H9 (cell line): ENCODE data around the gene FHIT. TPM values are rescaled to one million over a fixed set of nuclear protein-coding genes. Genes with fewer than 3 reads are reported as not detected.

ENCODE experiments used
- DNase-seq: peaks from one replicate; pipeline ENCODE4 v3.0.0-alpha.2; 2017
- H2AFZ ChIP-seq: one replicate; pipeline ENCODE4 v1.6.1; 2013; ENCODE audit warnings: mild to moderate bottlenecking, low read length, control low read depth, moderate library complexity
- H2AK5ac ChIP-seq: 2 replicates; pipeline ENCODE4 v1.6.1; 2013; ENCODE audit warnings: low read length, control low read depth, mixed read lengths; ENCODE audit not compliant: insufficient read length
- H2BK120ac ChIP-seq: one replicate; pipeline ENCODE4 v1.6.1; 2013; ENCODE audit warnings: low read depth, mild to moderate bottlenecking, low read length, control low read depth, inconsistent platforms; ENCODE audit not compliant: poor library complexity, severe bottlenecking
- H2BK12ac ChIP-seq: 2 replicates; pipeline ENCODE4 v1.6.1; 2013; ENCODE audit warnings: low read length, control low read depth, mixed read lengths, low read depth; ENCODE audit not compliant: insufficient read length
- H2BK15ac ChIP-seq: 2 replicates; pipeline ENCODE4 v1.6.1; 2013; ENCODE audit warnings: low read depth, low read length, control low read depth
- H2BK20ac ChIP-seq: one replicate; pipeline ENCODE4 v1.6.1; 2013; ENCODE audit warnings: low read depth, mild to moderate bottlenecking, low read length, control low read depth, inconsistent platforms; ENCODE audit not compliant: poor library complexity, severe bottlenecking
- H2BK5ac ChIP-seq: 2 replicates; pipeline ENCODE4 v1.6.1; 2013; ENCODE audit warnings: low read length, control low read depth, mixed read lengths; ENCODE audit not compliant: insufficient read length
- H3K14ac ChIP-seq: 2 replicates; pipeline ENCODE4 v1.6.1; 2013; ENCODE audit warnings: low read length, control low read depth; ENCODE audit not compliant: insufficient read depth
- H3K18ac ChIP-seq: 2 replicates; pipeline ENCODE4 v1.6.1; 2013; ENCODE audit warnings: low read depth, mild to moderate bottlenecking, mixed read lengths, low read length, control low read depth; ENCODE audit not compliant: insufficient read length
- H3K23ac ChIP-seq: 2 replicates; pipeline ENCODE4 v1.6.1; 2013; ENCODE audit warnings: low read length, control low read depth, mixed read lengths, low read depth; ENCODE audit not compliant: insufficient read length
- H3K23me2 ChIP-seq: 2 replicates; pipeline ENCODE4 v1.6.1; 2013; ENCODE audit warnings: low read depth, mild to moderate bottlenecking, mixed read lengths, low read length, control low read depth; ENCODE audit not compliant: insufficient read length, poor library complexity, severe bottlenecking
- H3K27ac ChIP-seq: 2 replicates; pipeline ENCODE4 v1.5.1; 2013; ENCODE audit warnings: low read length, control low read depth, mixed read lengths, low read depth; ENCODE audit not compliant: insufficient read length
- H3K27me3 ChIP-seq: 2 replicates; pipeline ENCODE4 v1.6.1; 2013; ENCODE audit warnings: low read length, control low read depth, inconsistent platforms; ENCODE audit not compliant: insufficient read depth
- H3K4ac ChIP-seq: 2 replicates; pipeline ENCODE4 v1.6.1; 2013; ENCODE audit warnings: low read depth, mild to moderate bottlenecking, control low read depth, inconsistent platforms, low read length, moderate library complexity
- H3K4me1 ChIP-seq: 2 replicates; pipeline ENCODE4 v1.6.1; 2013; ENCODE audit warnings: low read length, control low read depth, inconsistent platforms; ENCODE audit not compliant: insufficient read depth
- H3K4me2 ChIP-seq: 2 replicates; pipeline ENCODE4 v1.6.1; 2013; ENCODE audit warnings: low read length, control low read depth, mixed read lengths; ENCODE audit not compliant: insufficient read length, insufficient read depth
- H3K56ac ChIP-seq: 2 replicates; pipeline ENCODE4 v1.6.1; 2013; ENCODE audit warnings: low read depth, mild to moderate bottlenecking, mixed read lengths, low read length, control low read depth; ENCODE audit not compliant: insufficient read length
- H3K79me1 ChIP-seq: 2 replicates; pipeline ENCODE4 v1.6.1; 2013; ENCODE audit warnings: low read depth, mild to moderate bottlenecking, moderate library complexity, low read length, control low read depth, inconsistent platforms; ENCODE audit not compliant: insufficient read depth, poor library complexity, severe bottlenecking
- H3K79me2 ChIP-seq: 2 replicates; pipeline ENCODE4 v1.6.1; 2013; ENCODE audit warnings: low read length, control low read depth, inconsistent platforms; ENCODE audit not compliant: insufficient read depth
- H3K9ac ChIP-seq: 2 replicates; pipeline ENCODE4 v1.6.1; 2013; ENCODE audit warnings: low read length, control low read depth, mixed read lengths; ENCODE audit not compliant: insufficient read length; ENCODE audit errors: extremely low read depth
- H3K9me3 ChIP-seq: one replicate; pipeline ENCODE4 v1.6.1; 2013; ENCODE audit warnings: low read depth, low read length, inconsistent platforms; ENCODE audit not compliant: control insufficient read depth
- H3T11ph ChIP-seq: one replicate; pipeline ENCODE4 v1.6.1; 2013; ENCODE audit warnings: mild to moderate bottlenecking, low read length, control low read depth, inconsistent platforms
- H4K20me1 ChIP-seq: one replicate; pipeline ENCODE4 v1.6.1; 2013; ENCODE audit not compliant: control insufficient read depth, insufficient read length, insufficient read depth
- H4K5ac ChIP-seq: 2 replicates; pipeline ENCODE4 v1.6.1; 2013; ENCODE audit warnings: low read depth, mild to moderate bottlenecking, mixed read lengths, low read length, control low read depth; ENCODE audit not compliant: insufficient read length
- H4K8ac ChIP-seq: replicated peaks from 2 replicates; pipeline ENCODE4 v1.6.1; 2013; ENCODE audit warnings: low read length, control low read depth, mixed read lengths, low read depth; ENCODE audit not compliant: insufficient read length
- H4K91ac ChIP-seq: 2 replicates; pipeline ENCODE4 v1.6.1; 2013; ENCODE audit warnings: low read depth, mild to moderate bottlenecking, moderate library complexity, mixed read lengths, low read length, control low read depth; ENCODE audit not compliant: insufficient read length
- H3K27ac Mint-ChIP-seq, 3 experiments: 2 replicates in 2 of 3; 3 replicates in 1 of 3; pipeline ENCODE4 v1.8.0; 2020 to 2021; ENCODE audit warnings: mixed read lengths in 3 of 3, mild to moderate bottlenecking in 1 of 3, moderate library complexity in 1 of 3
- H3K27me3 Mint-ChIP-seq: 2 replicates; pipeline ENCODE4 v1.8.0; 2021; ENCODE audit warnings: low read depth, mild to moderate bottlenecking, moderate library complexity, mixed read lengths
- H3K36me3 Mint-ChIP-seq, 3 experiments: 2 replicates in 2 of 3; 3 replicates in 1 of 3; pipeline ENCODE4 v1.8.0; 2020 to 2021; ENCODE audit warnings: low read depth in 3 of 3, mixed read lengths in 3 of 3; ENCODE audit not compliant: insufficient read depth in 1 of 3
- H3K4me1 Mint-ChIP-seq, 2 experiments: 2 replicates each; pipeline ENCODE4 v1.8.0; 2020; ENCODE audit warnings: mixed read lengths in 2 of 2
- H3K4me3 Mint-ChIP-seq, 2 experiments: 2 replicates in 1 of 2; 3 replicates in 1 of 2; pipeline ENCODE4 v1.8.0; 2020 to 2021; ENCODE audit warnings: mild to moderate bottlenecking in 2 of 2, mixed read lengths in 2 of 2, moderate library complexity in 1 of 2
- H3K9me3 Mint-ChIP-seq, 2 experiments: 2 replicates in 1 of 2; 3 replicates in 1 of 2; pipeline ENCODE4 v1.8.0; 2020; ENCODE audit warnings: mild to moderate bottlenecking in 2 of 2, mixed read lengths in 2 of 2, moderate library complexity in 1 of 2
- WGBS: extraction: QIAGEN DNeasy Blood & Tissue Kit; methylation state at CpG from one replicate; pipeline ENCODE4 v1.1.7; 2013; ENCODE audit warnings: missing lambda C conversion rate, low lambda C conversion rate, mixed read lengths; ENCODE audit not compliant: insufficient read length; ENCODE audit errors: extremely low coverage; 5-methylcytosine and 5-hydroxymethylcytosine counted together
- total RNA-seq: library from RNA; stranded (reverse); gene quantifications from 2 replicates; pipeline ENCODE4 v1.2.1, GENCODE V29; 2021
- TF ChIP-seq, protein P1 (sequence below): fragments of 200-600 bp; sonication (generic); conservative IDR thresholded peaks from 3 replicates; pipeline ENCODE4 v1.8.0; 2021; ENCODE audit warnings: antibody characterized with exemption, mild to moderate bottlenecking

Gene FHIT
- total RNA-seq, 1 experiment from 2014 or later = 3.0 TPM

DNA sequence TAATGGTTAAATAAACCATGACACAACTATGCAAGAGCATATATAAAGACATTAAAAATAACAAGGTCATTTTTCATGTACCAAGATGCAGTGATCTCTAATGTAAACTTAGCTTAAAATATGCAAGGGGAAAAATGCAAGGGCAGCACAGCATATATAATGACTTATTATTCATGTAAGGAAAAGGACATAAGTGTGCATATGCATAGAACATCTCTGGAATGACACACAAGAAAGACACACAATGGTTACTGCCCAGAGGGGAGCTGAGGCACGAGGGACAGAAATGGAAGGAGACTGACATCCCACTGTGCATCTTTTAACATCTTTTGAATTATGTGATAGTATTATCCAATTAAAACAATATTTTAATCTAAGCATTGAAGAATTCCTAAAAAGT, 79.0 kb downstream of the FHIT start:
- Histone ChIP-seq H3T11ph (no peak overlapping the region), H3K18ac (no peak overlapping the region), H3K23ac (no peak overlapping the region), H3K23me2 (no peaks in the 10 kb centered on the region), H3K4me1 (no peaks in the 10 kb centered on the region; the same call in 1 of the 2 replicates), H2BK5ac (no peak overlapping the region), H3K79me2 (no peaks in the 10 kb centered on the region), H3K4me2 (no peak overlapping the region), H3K9ac (no peak overlapping the region), H3K56ac (no peak overlapping the region), H4K20me1 (no peaks in the 10 kb centered on the region), H3K79me1 (no peaks in the 10 kb centered on the region), H2BK15ac (no peak overlapping the region), H4K8ac (no peak overlapping the region), H2BK120ac (no peak overlapping the region), H3K27ac (no peak overlapping the region), H3K14ac (no peak overlapping the region), H4K5ac (no peak overlapping the region), H2BK20ac (no peak overlapping the region), H3K4ac (no peak overlapping the region), H3K27me3 (no peaks in the 10 kb centered on the region), H3K9me3 (no peaks in the 10 kb centered on the region), H2AFZ (no peak overlapping the region), H4K91ac (no peak overlapping the region), H2AK5ac (no peak overlapping the region), H2BK12ac (no peak overlapping the region)
- TF ChIP-seq, protein P1, sequence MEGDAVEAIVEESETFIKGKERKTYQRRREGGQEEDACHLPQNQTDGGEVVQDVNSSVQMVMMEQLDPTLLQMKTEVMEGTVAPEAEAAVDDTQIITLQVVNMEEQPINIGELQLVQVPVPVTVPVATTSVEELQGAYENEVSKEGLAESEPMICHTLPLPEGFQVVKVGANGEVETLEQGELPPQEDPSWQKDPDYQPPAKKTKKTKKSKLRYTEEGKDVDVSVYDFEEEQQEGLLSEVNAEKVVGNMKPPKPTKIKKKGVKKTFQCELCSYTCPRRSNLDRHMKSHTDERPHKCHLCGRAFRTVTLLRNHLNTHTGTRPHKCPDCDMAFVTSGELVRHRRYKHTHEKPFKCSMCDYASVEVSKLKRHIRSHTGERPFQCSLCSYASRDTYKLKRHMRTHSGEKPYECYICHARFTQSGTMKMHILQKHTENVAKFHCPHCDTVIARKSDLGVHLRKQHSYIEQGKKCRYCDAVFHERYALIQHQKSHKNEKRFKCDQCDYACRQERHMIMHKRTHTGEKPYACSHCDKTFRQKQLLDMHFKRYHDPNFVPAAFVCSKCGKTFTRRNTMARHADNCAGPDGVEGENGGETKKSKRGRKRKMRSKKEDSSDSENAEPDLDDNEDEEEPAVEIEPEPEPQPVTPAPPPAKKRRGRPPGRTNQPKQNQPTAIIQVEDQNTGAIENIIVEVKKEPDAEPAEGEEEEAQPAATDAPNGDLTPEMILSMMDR = no peak
- no peak for DNase-seq
- H3K4me3 Mint-ChIP-seq = no peak overlapping the region
- H3K9me3 Mint-ChIP-seq = peaks cover 0 to 3% of the 10 kb centered on the region in 2 experiments; a peak in 2 of 5 replicates
- no CpG with 5 or more reads among the region's 1 CpG for WGBS
- peaks cover 0 to 2% (median 0%) of the 10 kb centered on the region in 3 experiments; a peak in 1 of 7 replicates for H3K36me3 Mint-ChIP-seq
- H3K27ac Mint-ChIP-seq = no peak overlapping the region
- H3K4me1 Mint-ChIP-seq = peaks cover 17 to 22% of the 10 kb centered on the region in 2 experiments
- no peaks in the 10 kb centered on the region for H3K27me3 Mint-ChIP-seq
